HG02884 (cell line): ENCODE data around the gene DNAAF2.
A peak's percentile ranks its signal among the peaks of the same experiment; 100 is the strongest.
"Not testable (repeated sequence)": the region's sequence is repeated elsewhere in the genome, so short reads cannot be mapped to it uniquely, and the experiment has no call there.

Experiments used
- ATAC-seq: cut with Tn5 transposase; IDR thresholded peaks from one replicate; pipeline ENCODE4 v1.9.1; 2021; ENCODE audit warnings: mild to moderate bottlenecking, moderate library complexity; ENCODE audit not compliant: unreplicated experiment

DNAAF2 gene

GRCh38 chr14:49621114-49621881 is 13.7 kb downstream of the DNAAF2 start:
- peak; percentile 27 for ATAC-seq

GRCh38 chr14:49620182-49621113 is 14.6 kb downstream of the DNAAF2 start, which contains the start of the genes MGAT2 and RPL36AL:
Gene MGAT2 (plus strand): TSS chr14:49620799. CDS start chr14:49621269, 470 bp downstream.
Gene RPL36AL (minus strand): TSS chr14:49620626. CDS start chr14:49619104, 1,522 bp downstream.
- ATAC-seq, result peak; percentile 92

GRCh38 chr14:49619730-49620129 is 15.3 kb downstream of the DNAAF2 start:
- no peak for ATAC-seq

GRCh38 chr14:49619273-49619672 is 15.8 kb downstream of the DNAAF2 start:
- not testable (repeated sequence) for ATAC-seq

- no peak for ATAC-seq
Measured at GRCh38 chr14:49617852-49618519, 17.1 kb downstream of the DNAAF2 start.

GRCh38 chr14:49615776-49616175 is 19.3 kb downstream of the DNAAF2 start:
- ATAC-seq, result no peak

GRCh38 chr14:49614196-49614595 is 20.8 kb downstream of the DNAAF2 start:
- ATAC-seq, result no peak

GRCh38 chr14:49612671-49613070 is 22.4 kb downstream of the DNAAF2 start:
- no peak for ATAC-seq

- no peak for ATAC-seq
Measured at GRCh38 chr14:49612251-49612650, 22.8 kb downstream of the DNAAF2 start.

GRCh38 chr14:49607583-49607982 is 27.5 kb downstream of the DNAAF2 start:
- no peak for ATAC-seq

GRCh38 chr14:49598485-49599300 is 36.4 kb downstream of the DNAAF2 start, which contains the start of gene LRR1:
Gene LRR1 (plus strand): TSS chr14:49598940. CDS start chr14:49599021, 81 bp downstream.
- peak; percentile 40 for ATAC-seq

GRCh38 chr14:49598189-49598484 is 36.9 kb downstream of the DNAAF2 start:
- ATAC-seq, result no peak

GRCh38 chr14:49594347-49595091 is 40.5 kb downstream of the DNAAF2 start:
- no peak for ATAC-seq

GRCh38 chr14:49593016-49593415 is 42.0 kb downstream of the DNAAF2 start:
- no peak for ATAC-seq

- no peak for ATAC-seq
Measured at GRCh38 chr14:49589387-49589786, 45.7 kb downstream of the DNAAF2 start.

GRCh38 chr14:49586673-49587460 is 48.2 kb downstream of the DNAAF2 start:
- ATAC-seq, result peak; percentile 17

GRCh38 chr14:49585803-49586672 is 49.0 kb downstream of the DNAAF2 start, which contains the start of gene RPS29:
Gene RPS29 (minus strand): TSS chr14:49586380. CDS start chr14:49586346, 34 bp downstream.
- ATAC-seq, result peak; percentile 84
